GM12878 (cell line): Measurements from ENCODE around the gene HERPUD1. TPM values are rescaled to one million over a fixed set of nuclear protein-coding genes. Genes with fewer than 3 reads are reported as not detected.

ENCODE experiments used
- ATAC-seq: fragments of 200-7000 bp; cut with Tn5 transposase; 3 replicates; pipeline ENCODE4 v1.9.1; 2020; ENCODE audit warnings: mild to moderate bottlenecking, moderate library complexity
- BruUV-seq: library from RNA; stranded (reverse); fragments of 400-500 nt; replicated peaks from 2 replicates; lab custom pipeline; 2021; lab: Mats Ljungman, UMichigan
- CTCF ChIA-PET: fragments of 300-600 bp; sonication (Branson Sonifier 250); formaldehyde crosslinking; extraction: SDS; loops from one replicate; lab custom pipeline; 2021; ENCODE audit warnings: inconsistent platforms; lab: Yijun Ruan, JAX
- POLR2A ChIA-PET: fragments of 350-600 bp; formaldehyde crosslinking; extraction: SDS; loops from one replicate; lab custom pipeline; 2021; ENCODE audit warnings: inconsistent platforms; lab: Charles Lee
- RAD21 ChIA-PET: fragments of 300-600 bp; sonication (Branson Sonifier 250); formaldehyde crosslinking; loops from one replicate; lab custom pipeline; 2023; ENCODE audit warnings: antibody characterized with exemption; ENCODE audit not compliant: unreplicated experiment; lab: Charles Lee
- SMC1A ChIA-PET: fragments of 300-600 bp; sonication (Branson Sonifier 250); formaldehyde crosslinking; loops from one replicate; lab custom pipeline; 2023; ENCODE audit not compliant: unreplicated experiment, uncharacterized antibody; lab: Charles Lee
- DNase-seq: peaks from one replicate; pipeline ENCODE4 v3.0.0-alpha.2; 2011; ENCODE audit warnings: low read depth, low spot score
- FAIRE-seq: peaks from 3 replicates; lab custom pipeline; 2011; peaks lifted over from hg19 to GRCh38; lab: Jason Lieb, UNC
- H2AFZ ChIP-seq: 2 replicates; pipeline ENCODE4 v1.6.0; 2011; ENCODE audit warnings: low read depth, low read length, control low read depth; ENCODE audit not compliant: control insufficient read depth
- H3K27ac ChIP-seq: 2 replicates; pipeline ENCODE4 v1.5.1; 2011; ENCODE audit warnings: control low read depth; ENCODE audit not compliant: control insufficient read depth, insufficient read depth
- H3K27me3 ChIP-seq, 2 experiments: replicated peaks in 1 of 2; 2 replicates each; pipeline versions ENCODE4 v1.6.0 to v1.6.1; 2011; ENCODE audit warnings: low read length in 1 of 2; ENCODE audit not compliant: control insufficient read depth in 2 of 2, insufficient read depth in 2 of 2
- H3K36me3 ChIP-seq, 2 experiments: 2 replicates each; pipeline ENCODE4 v1.5.1; 2011; ENCODE audit warnings: low read length in 1 of 2; ENCODE audit not compliant: control insufficient read depth in 2 of 2, insufficient read depth in 2 of 2
- H3K4me1 ChIP-seq: 2 replicates; pipeline ENCODE4 v1.6.1; 2011; ENCODE audit warnings: mild to moderate bottlenecking, low read length, moderate library complexity, mixed read lengths; ENCODE audit not compliant: control insufficient read depth, insufficient read depth
- H3K4me2 ChIP-seq: 2 replicates; pipeline ENCODE4 v1.6.0; 2011; ENCODE audit warnings: control low read depth; ENCODE audit not compliant: control insufficient read depth, insufficient read depth
- H3K4me3 ChIP-seq: fragments of 200-600 bp; sonication (generic); 2 replicates; pipeline ENCODE4 v1.5.1; 2016
- H3K79me2 ChIP-seq: 2 replicates; pipeline ENCODE4 v1.6.0; 2011; ENCODE audit warnings: low read length; ENCODE audit not compliant: control insufficient read depth, insufficient read depth
- H3K9ac ChIP-seq: 2 replicates; pipeline ENCODE4 v1.8.0; 2011; ENCODE audit warnings: low read length, control low read depth, mixed read lengths; ENCODE audit not compliant: control insufficient read depth, insufficient read depth
- H3K9me3 ChIP-seq: replicated peaks from 3 replicates; pipeline ENCODE4 v1.5.1; 2011; ENCODE audit warnings: mild to moderate bottlenecking, low read length; ENCODE audit not compliant: control insufficient read depth, insufficient read depth
- H4K20me1 ChIP-seq: 2 replicates; pipeline ENCODE4 v1.6.0; 2011; ENCODE audit not compliant: control insufficient read depth, insufficient read depth
- CBX3 ChIP-seq: fragments of 200-600 bp; sonication (generic); IDR thresholded peaks from 2 replicates; pipeline ENCODE4 v1.6.1; 2016; ENCODE audit warnings: low read depth, borderline replicate concordance
- EGR1 ChIP-seq, 2 experiments: IDR thresholded peaks; 1 replicate in 1 of 2; 2 replicates in 1 of 2; pipeline ENCODE4 v1.6.1; 2011 to 2012; ENCODE audit warnings: low read depth in 2 of 2, low read length in 2 of 2, borderline replicate concordance in 1 of 2, mild to moderate bottlenecking in 1 of 2, moderate library complexity in 1 of 2
- NFYB ChIP-seq: IDR thresholded peaks from 2 replicates; pipeline ENCODE4 v1.6.1; 2011; ENCODE audit warnings: low read depth, mild to moderate bottlenecking, low read length, improper control_type of control experiment, moderate library complexity; ENCODE audit not compliant: insufficient read depth
- SREBF2 ChIP-seq: IDR thresholded peaks from 2 replicates; pipeline ENCODE4 v1.6.1; 2012; ENCODE audit warnings: mild to moderate bottlenecking, low read length
- WRNIP1 ChIP-seq: IDR thresholded peaks from 2 replicates; pipeline ENCODE4 v1.6.1; 2011; ENCODE audit warnings: low read depth, low read length, improper control_type of control experiment, borderline replicate concordance
- ZNF687 ChIP-seq: fragments of 450-650 bp; IDR thresholded peaks from 2 replicates; pipeline ENCODE4 v1.6.1; 2017; ENCODE audit warnings: mild to moderate bottlenecking, moderate library complexity
- WGBS: methylation state at CpG from one replicate; pipeline ENCODE4 v1.1.6; 2016; ENCODE audit warnings: low lambda C conversion rate; ENCODE audit not compliant: insufficient replicate concordance, insufficient coverage; ENCODE audit errors: missing lambda C conversion rate; 5-methylcytosine and 5-hydroxymethylcytosine counted together
- in situ Hi-C: fragments of 300-500 bp; cut with MboI; formaldehyde crosslinking; loops from 9 replicates; pipeline ENCODE4 v1.14.3; 2018; ENCODE audit warnings: mixed read lengths
- intact Hi-C: fragments of 100-400 bp; cut with micrococcal nuclease; formaldehyde crosslinking; loops from one replicate; pipeline ENCODE4 v1.14.2; 2022; ENCODE audit not compliant: unreplicated experiment
- polyA plus RNA-seq, 11 experiments: library from polyadenylated mRNA; depleted of rRNA in 4 of 11; unstranded in 6 of 11; stranded (reverse) in 5 of 11; fragments of >200 nt; fragmentation: Nextera tagmentation in 4 of 11; fragmentation: Illumina TruSeq in 1 of 11; extraction: Ambion mirVana in 4 of 11; extraction: Trizol in 1 of 11; gene quantifications; 1 replicate in 1 of 11; 2 replicates in 10 of 11; pipeline versions ENCODE4 v1.2.1 to v1.2.3, GENCODE V29; 2011 to 2016; ENCODE audit warnings: inconsistent platforms in 2 of 11, missing spikeins in 2 of 11, low read depth in 1 of 11
- total RNA-seq, 4 experiments: library from RNA; depleted of rRNA in 3 of 4; stranded (reverse); fragments of >200 nt in 3 of 4; fragmentation: Illumina TruSeq in 1 of 4; extraction: Trizol in 1 of 4; gene quantifications; 2 replicates each; pipeline versions ENCODE4 v1.2.1 to v1.2.3, GENCODE V29; 2013 to 2021

Gene HERPUD1
- total and polyA plus RNA-seq, 10 of the 15 experiments (the other 5 are each of a cell fraction or from before 2014, with no cell fraction given), result 32.6 to 212 (median 122) TPM

DNA sequence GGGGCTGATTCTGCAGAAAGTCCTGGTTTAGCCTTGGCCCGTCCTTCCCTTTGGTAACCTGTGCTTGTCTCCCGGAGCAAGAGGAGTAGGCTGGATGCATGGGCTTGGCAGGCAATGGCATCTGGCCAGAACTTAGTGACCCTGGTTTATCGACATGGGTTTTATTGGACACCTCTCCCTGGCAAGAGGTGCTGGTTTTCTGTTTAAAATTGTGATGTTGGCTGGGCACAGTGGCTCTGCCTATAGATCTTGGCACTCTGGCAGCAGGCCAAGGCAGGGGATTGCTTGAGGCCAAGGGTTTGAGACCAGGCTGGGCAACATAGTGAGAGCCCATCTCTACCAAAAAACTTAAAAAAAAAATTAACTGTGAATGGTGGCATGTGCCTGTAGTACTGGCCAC is 35.7 kb upstream of the HERPUD1 start:
- H3K27ac ChIP-seq, result no peak overlapping the region
- H3K4me1 ChIP-seq, result peaks cover 13% of the 10 kb centered on the region
- RAD21 ChIA-PET, result no interaction called here
- CTCF ChIA-PET, result no interaction called here
- POLR2A ChIA-PET, result no interaction called here
- no peaks in the 10 kb centered on the region for H3K36me3 ChIP-seq
- H3K27me3 ChIP-seq, result peaks cover 0 to 5% of the 10 kb centered on the region in 2 experiments; a peak in 2 of 4 replicates
- no peak overlapping the region for H2AFZ ChIP-seq
- ATAC-seq (no peak), DNase-seq (no peak), FAIRE-seq (no peak)
- no peak for TF ChIP-seq SREBF2
- no peak for TF ChIP-seq CBX3
- no peak for TF ChIP-seq EGR1 (IDR thresholded peaks at IDR 0.05; ENCODE audit: borderline replicate concordance in 1 of 2, low read depth in 2 of 2, low read length in 2 of 2)
- no peak for TF ChIP-seq NFYB
- no peak for TF ChIP-seq WRNIP1
- no peak overlapping the region for H3K4me2 ChIP-seq
- no peak overlapping the region for H3K4me3 ChIP-seq
- 37% methylated on average over 3 of the region's 3 CpGs for whole genome bisulfite sequencing
- no peaks in the 10 kb centered on the region for H4K20me1 ChIP-seq
- H3K79me2 ChIP-seq, result no peaks in the 10 kb centered on the region
- H3K9me3 ChIP-seq, result no peaks in the 10 kb centered on the region
- no peak overlapping the region for H3K9ac ChIP-seq
- in situ Hi-C loops (no loop called here), intact Hi-C loops (no loop called here)
- SMC1A ChIA-PET, result interaction anchor here (0.8 kb wide), 1 partner anchor 27 kb away, joined by 3 read pairs; no protein-coding TSS in a partner anchor
- BruUV-seq, result no TSS peak

- no peak overlapping the region for H3K4me3 ChIP-seq
- FAIRE-seq (no peak), ATAC-seq (no peak; the same call in 2 of the 3 replicates), DNase-seq (no peak)
- no peaks in the 10 kb centered on the region for H4K20me1 ChIP-seq
- H3K9me3 ChIP-seq, result no peaks in the 10 kb centered on the region
- intact Hi-C loops, result no loop called here
- H3K4me1 ChIP-seq, result peaks cover 13% of the 10 kb centered on the region
- in situ Hi-C loops, result no loop called here
- peaks cover 0 to 6% of the 10 kb centered on the region in 2 experiments; a peak in 2 of 4 replicates for H3K27me3 ChIP-seq
- H3K9ac ChIP-seq, result no peak overlapping the region
- H3K27ac ChIP-seq, result no peak overlapping the region
- no peaks in the 10 kb centered on the region for H3K36me3 ChIP-seq
- ChIA-PET SMC1A (interaction anchor here (0.6 kb wide), 1 partner anchor 13 kb away, joined by 3 read pairs; no protein-coding TSS in a partner anchor), CTCF (interaction anchor here (1.3 to 1.5 kb wide), 2 partner anchors 12 to 14 kb away, joined by 3 read pairs; no protein-coding TSS in a partner anchor), POLR2A (interaction anchor here (1.0 to 1.4 kb wide), 3 partner anchors 9 to 41 kb away, joined by 3 to 7 read pairs (median 3); no protein-coding TSS in a partner anchor), RAD21 (no interaction called here)
- no TSS peak for BruUV-seq
- no peaks in the 10 kb centered on the region for H3K79me2 ChIP-seq
- no peak overlapping the region for H2AFZ ChIP-seq
- H3K4me2 ChIP-seq, result no peak overlapping the region
- WGBS, result 65% methylated on average over 8 of the region's 8 CpGs
- no peak for TF ChIP-seq ZNF687
These were observed 34.7 kb upstream of the HERPUD1 start for GRCh38 chr16:56897026-56897799.
